BLaER1 treated with 17β-estradiol and CSF1 and Interleukin-3, amounts not matched to agents 10 nM and 100 nM (cell line): ENCODE measurements around the gene EIF3L.

Experiments
- H3K27ac ChIP-seq, 11 experiments: shearing (Covaris generic); formaldehyde crosslinking; 2 replicates each; pipeline ENCODE4 v1.8.1; 2022
- H3K27me3 ChIP-seq, 11 experiments: shearing (Covaris generic); formaldehyde crosslinking; 2 replicates each; pipeline ENCODE4 v1.8.1; 2022
- H3K36me3 ChIP-seq, 11 experiments: shearing (Covaris generic); formaldehyde crosslinking; 2 replicates each; pipeline ENCODE4 v1.8.1; 2022
- H3K4me1 ChIP-seq, 10 experiments: shearing (Covaris generic); formaldehyde crosslinking; 2 replicates each; pipeline ENCODE4 v1.8.1; 2022
- H3K4me2 ChIP-seq, 11 experiments: shearing (Covaris generic); formaldehyde crosslinking; 2 replicates each; pipeline ENCODE4 v1.8.1; 2022
- H3K4me3 ChIP-seq, 10 experiments: shearing (Covaris generic); formaldehyde crosslinking; 2 replicates each; pipeline ENCODE4 v1.8.1; 2022
- H3K9ac ChIP-seq, 11 experiments: shearing (Covaris generic); formaldehyde crosslinking; 2 replicates each; pipeline ENCODE4 v1.8.1; 2022
- H3K9me3 ChIP-seq, 11 experiments: shearing (Covaris generic); formaldehyde crosslinking; replicated peaks in 1 of 11; 2 replicates each; pipeline ENCODE4 v1.8.1; 2022
- H4K20me1 ChIP-seq, 11 experiments: shearing (Covaris generic); formaldehyde crosslinking; 2 replicates each; pipeline ENCODE4 v1.8.1; 2022
- Cebpa-rat ChIP-seq, 11 experiments: shearing (Covaris generic); IDR thresholded peaks; 2 replicates each; pipeline ENCODE4 v1.8.1; 2022

Gene EIF3L

GRCh38 chr22:37904572-37905533 is 55.6 kb downstream of the EIF3L start:
- Histone ChIP-seq H3K27ac (peak overlapping the region in 10 of 11 experiments; percentile 87 to 97 (median 94); a peak in 20 of 22 replicates), H4K20me1 (peaks cover 4 to 32% (median 20%) of the 10 kb centered on the region in 11 experiments; a peak in 12 of 22 replicates), H3K4me3 (peak overlapping the region in 7 of 10 experiments; percentile 75 to 93 (median 86); a peak in 10 of 20 replicates), H3K4me2 (peak overlapping the region; percentile 92 to 100 (median 99)), H3K36me3 (peaks cover 0 to 6% (median 0%) of the 10 kb centered on the region in 11 experiments; a peak in 3 of 22 replicates), H3K9ac (peak overlapping the region in 10 of 11 experiments; percentile 87 to 98 (median 94); a peak in 18 of 22 replicates), H3K4me1 (peaks cover 14 to 67% (median 63%) of the 10 kb centered on the region in 10 experiments), H3K27me3 (no peaks in the 10 kb centered on the region), H3K9me3 (no peaks in the 10 kb centered on the region)
- peak in 4 of 11 experiments; percentile 9 to 76 (median 38); a peak in 4 of 22 replicates for TF ChIP-seq Cebpa-rat (IDR thresholded peaks at IDR 0.05)

DNA sequence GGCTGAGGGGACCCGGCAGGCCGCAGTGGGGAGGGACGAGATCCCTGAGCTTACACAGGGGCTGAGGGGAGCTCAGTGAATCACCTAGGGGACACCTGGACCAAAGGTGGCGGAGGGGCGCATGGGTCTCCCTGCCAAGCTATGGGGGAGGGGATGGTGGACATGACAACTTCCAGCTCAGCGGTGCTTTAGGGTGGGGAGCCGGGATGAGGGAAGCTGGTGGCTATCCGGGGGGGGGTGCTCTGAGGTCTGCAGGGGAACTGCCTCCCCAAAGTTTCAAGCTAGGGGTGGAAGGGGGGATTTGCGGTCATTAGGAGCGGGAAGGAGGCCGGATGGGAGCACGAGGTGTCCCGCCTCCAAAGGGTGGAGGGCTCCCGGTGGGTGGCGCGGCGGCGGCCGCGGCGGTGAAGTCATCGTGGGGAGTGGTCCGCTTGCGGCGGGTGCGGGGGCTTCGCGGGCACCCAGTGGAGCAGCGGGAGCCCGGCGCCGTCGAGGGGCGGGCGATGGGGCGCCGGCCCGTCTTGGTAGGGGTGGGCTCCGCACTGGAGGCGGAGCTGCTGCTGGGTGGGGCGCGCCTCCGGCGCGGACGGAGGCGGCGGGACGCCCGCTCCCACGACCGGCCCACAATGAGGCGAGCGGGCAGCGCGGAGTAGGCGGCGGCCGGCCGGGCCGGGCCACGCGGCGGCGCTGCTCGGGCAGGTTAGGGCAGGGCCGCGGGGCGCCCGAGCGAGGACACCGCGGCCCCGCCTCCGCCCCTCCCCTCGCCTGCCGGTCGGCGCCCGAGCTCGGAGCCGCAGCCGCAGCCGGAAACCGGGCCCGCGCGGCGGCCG is 56.5 kb downstream of the EIF3L start, which contains the start of gene MICALL1:
Gene MICALL1 (plus strand): TSS at position 764 of the 830 bp plus-strand sequence. CDS start 126 bp downstream, outside the sequence.
- no peak for TF ChIP-seq Cebpa-rat (IDR thresholded peaks at IDR 0.05)
- Histone ChIP-seq H3K4me1 (peaks cover 21 to 74% (median 70%) of the 10 kb centered on the region in 10 experiments), H3K9me3 (no peaks in the 10 kb centered on the region), H4K20me1 (peaks cover 11 to 41% (median 28%) of the 10 kb centered on the region in 11 experiments; a peak in 15 of 22 replicates), H3K9ac (peak within 1 kb of the TSS; percentile 87 to 98 (median 95)), H3K36me3 (peaks cover 0 to 6% (median 0%) of the 10 kb centered on the region in 11 experiments; a peak in 3 of 22 replicates), H3K27ac (peak within 1 kb of the TSS; percentile 87 to 97 (median 94)), H3K4me2 (peak within 1 kb of the TSS; percentile 92 to 100 (median 99)), H3K4me3 (peak within 1 kb of the TSS; percentile 75 to 93 (median 87)), H3K27me3 (no peaks in the 10 kb centered on the region)

- no peaks in the 10 kb centered on the region for H3K27me3 ChIP-seq
- H3K9me3 ChIP-seq, result no peaks in the 10 kb centered on the region
- peaks cover 0 to 6% (median 0%) of the 10 kb centered on the region in 11 experiments; a peak in 4 of 22 replicates for H3K36me3 ChIP-seq
- TF ChIP-seq Cebpa-rat (IDR thresholded peaks at IDR 0.05), result no peak
- peak overlapping the region; percentile 87 to 97 (median 94) for H3K27ac ChIP-seq
- peak overlapping the region; percentile 75 to 93 (median 87) for H3K4me3 ChIP-seq
- peak overlapping the region; percentile 87 to 98 (median 95) for H3K9ac ChIP-seq
- H3K4me2 ChIP-seq, result peak overlapping the region; percentile 92 to 100 (median 99)
- peaks cover 29 to 75% (median 70%) of the 10 kb centered on the region in 10 experiments for H3K4me1 ChIP-seq
- H4K20me1 ChIP-seq, result peaks cover 17 to 49% (median 35%) of the 10 kb centered on the region in 11 experiments; a peak in 17 of 22 replicates
These were observed 57.3 kb downstream of the EIF3L start for GRCh38 chr22:37906364-37907008.

DNA sequence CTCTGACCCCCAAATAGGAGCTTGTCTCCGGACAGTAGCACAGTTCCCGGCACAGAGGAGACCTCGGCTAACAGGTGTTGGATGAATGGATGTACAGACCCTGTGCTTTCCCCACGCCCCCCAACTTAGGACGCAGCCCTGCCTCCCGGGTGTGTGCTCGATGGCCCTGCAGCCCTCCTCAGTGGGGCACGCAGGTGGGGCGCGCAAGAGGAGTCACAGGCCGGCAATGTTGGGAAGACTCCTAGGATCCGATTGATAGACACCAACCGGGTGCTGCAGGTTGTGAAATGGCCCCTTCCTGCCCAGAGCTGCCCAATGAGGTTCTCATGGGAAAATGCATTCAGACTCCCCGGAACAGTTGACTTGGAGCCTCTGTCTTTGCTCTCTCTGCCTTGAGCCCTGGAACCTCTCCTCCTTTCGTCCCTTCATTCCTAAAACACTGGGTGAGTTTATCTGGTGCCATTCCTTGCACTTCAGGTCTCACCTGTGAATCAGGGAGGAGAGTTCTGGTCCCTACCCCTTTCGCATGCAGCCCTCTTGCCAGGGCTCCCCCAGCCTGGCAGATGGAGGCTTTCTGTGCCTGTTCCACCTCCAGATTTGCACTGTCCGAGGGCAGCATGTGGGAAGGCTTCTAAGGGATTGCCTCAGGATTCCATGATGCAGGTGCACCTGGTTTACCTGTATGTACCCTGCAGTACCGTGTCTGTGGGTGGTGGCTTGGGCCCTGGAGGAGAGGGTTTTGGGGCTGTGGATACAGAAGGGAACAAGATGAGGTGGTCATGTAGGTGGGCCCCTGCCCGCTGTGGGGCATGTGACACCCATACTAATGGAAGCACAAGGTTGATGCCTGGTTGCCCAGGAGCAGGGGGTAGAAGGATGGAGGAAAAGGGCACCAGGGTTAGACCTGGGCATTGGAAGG is 58.1 kb downstream of the EIF3L start:
- Histone ChIP-seq H3K9me3 (no peaks in the 10 kb centered on the region), H3K4me1 (peaks cover 37 to 79% (median 75%) of the 10 kb centered on the region in 10 experiments), H3K36me3 (peaks cover 0 to 14% (median 4%) of the 10 kb centered on the region in 11 experiments; a peak in 12 of 22 replicates), H3K4me3 (peak overlapping the region; percentile 75 to 93 (median 87)), H3K4me2 (peak overlapping the region; percentile 92 to 100 (median 99)), H3K27me3 (no peaks in the 10 kb centered on the region), H4K20me1 (peaks cover 17 to 57% (median 43%) of the 10 kb centered on the region in 11 experiments; a peak in 18 of 22 replicates), H3K27ac (peak overlapping the region; percentile 87 to 97 (median 94); a peak in 21 of 22 replicates), H3K9ac (peak overlapping the region; percentile 87 to 98 (median 95))
- no peak for TF ChIP-seq Cebpa-rat (IDR thresholded peaks at IDR 0.05)

DNA sequence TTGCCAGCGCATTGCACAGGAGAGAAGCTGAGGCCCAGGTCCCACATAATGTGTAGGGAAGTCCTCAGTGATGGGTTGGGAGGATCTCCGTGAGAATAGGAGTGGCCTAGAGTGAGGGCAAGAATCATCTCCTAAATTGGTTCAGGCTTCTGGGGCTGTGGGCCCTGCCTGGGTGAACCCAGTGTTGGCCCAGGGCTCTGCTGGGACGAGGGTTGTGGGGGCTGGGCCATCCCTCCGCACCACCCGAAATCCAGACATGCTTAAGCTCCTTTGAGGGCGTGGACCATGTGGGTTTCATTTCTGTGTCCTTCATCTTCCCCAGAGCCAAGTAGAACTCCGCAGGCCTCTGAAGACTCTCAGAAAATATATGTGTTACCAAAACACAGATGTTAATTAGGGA is 60.5 kb downstream of the EIF3L start:
- TF ChIP-seq Cebpa-rat (IDR thresholded peaks at IDR 0.05), result no peak
- peak overlapping the region in 4 of 11 experiments; percentile 44 to 63 (median 52); a peak in 4 of 22 replicates for H3K9ac ChIP-seq
- H3K27me3 ChIP-seq, result no peaks in the 10 kb centered on the region
- H4K20me1 ChIP-seq, result peaks cover 17 to 74% (median 51%) of the 10 kb centered on the region in 11 experiments; a peak in 18 of 22 replicates
- no peaks in the 10 kb centered on the region for H3K9me3 ChIP-seq
- H3K4me1 ChIP-seq, result peaks cover 56 to 94% (median 92%) of the 10 kb centered on the region in 10 experiments
- peak overlapping the region; percentile 36 to 100 (median 84); a peak in 21 of 22 replicates for H3K4me2 ChIP-seq
- peak overlapping the region in 3 of 11 experiments; percentile 4 to 73 (median 13); a peak in 3 of 22 replicates for H3K27ac ChIP-seq
- peaks cover 0 to 27% (median 9%) of the 10 kb centered on the region in 11 experiments; a peak in 16 of 22 replicates for H3K36me3 ChIP-seq
- H3K4me3 ChIP-seq, result no peak overlapping the region

DNA sequence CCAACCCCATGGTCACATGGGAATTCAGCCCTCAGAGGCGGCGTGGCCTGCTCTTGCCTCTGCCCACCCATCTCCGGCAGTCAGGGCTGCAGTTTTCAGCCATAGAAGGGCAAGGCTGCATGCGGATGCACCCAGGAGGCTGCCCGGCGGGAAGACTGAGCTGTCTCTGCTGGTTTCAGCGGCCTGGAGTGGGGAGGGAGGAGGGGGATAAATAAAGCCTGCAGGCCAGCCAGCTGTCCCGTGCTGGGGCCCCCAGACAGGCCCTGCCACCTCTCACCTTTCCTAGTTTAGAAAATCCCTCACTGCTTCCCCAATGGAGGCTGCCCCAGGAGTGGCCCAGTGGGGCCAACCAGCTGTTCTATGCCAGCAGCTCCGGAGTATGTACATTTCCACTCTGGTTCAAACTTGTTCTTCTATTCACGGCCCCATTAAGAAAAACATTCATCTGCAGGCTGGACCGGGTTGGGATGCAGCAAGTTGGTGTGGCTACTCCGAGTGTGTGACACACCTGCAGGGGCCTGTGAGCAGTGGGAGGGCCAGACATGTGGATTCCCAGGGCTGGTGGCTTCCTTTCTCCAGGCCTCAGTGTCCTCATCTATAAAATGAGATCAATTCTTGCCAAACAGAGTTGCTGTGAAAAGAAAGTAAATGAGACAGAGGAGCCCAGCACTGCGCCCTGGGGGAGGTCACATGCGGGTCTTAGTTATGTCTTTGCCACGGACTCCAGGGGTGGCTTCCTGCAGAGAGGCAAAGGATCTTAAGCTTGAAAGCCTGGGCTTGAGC is 61.9 kb downstream of the EIF3L start:
- TF ChIP-seq Cebpa-rat (IDR thresholded peaks at IDR 0.05), result no peak
- peak overlapping the region in 6 of 11 experiments; percentile 5 to 73 (median 68); a peak in 10 of 22 replicates for H3K27ac ChIP-seq
- H3K9me3 ChIP-seq, result no peaks in the 10 kb centered on the region
- H4K20me1 ChIP-seq, result peaks cover 17 to 74% (median 51%) of the 10 kb centered on the region in 11 experiments; a peak in 18 of 22 replicates
- no peaks in the 10 kb centered on the region for H3K27me3 ChIP-seq
- H3K36me3 ChIP-seq, result peaks cover 7 to 40% (median 15%) of the 10 kb centered on the region in 11 experiments; a peak in 18 of 22 replicates
- H3K4me2 ChIP-seq, result peak overlapping the region; percentile 22 to 100 (median 84)
- peak overlapping the region in 2 of 10 experiments; percentile 3 to 31; a peak in 2 of 20 replicates for H3K4me3 ChIP-seq
- H3K4me1 ChIP-seq, result peaks cover 56 to 91% (median 84%) of the 10 kb centered on the region in 10 experiments
- H3K9ac ChIP-seq, result peak overlapping the region in 8 of 11 experiments; percentile 12 to 63 (median 46); a peak in 13 of 22 replicates
